SH-SY5Y (cell line): ENCODE results near the gene RNPS1.

Experiments used
- GATA2 ChIP-seq: IDR thresholded peaks from 2 replicates; pipeline ENCODE4 v1.6.1; 2011; ENCODE audit warnings: mild to moderate bottlenecking, low read depth, low read length
- GATA3 ChIP-seq: IDR thresholded peaks from 2 replicates; pipeline ENCODE4 v1.6.1; 2011; ENCODE audit warnings: low read depth, mild to moderate bottlenecking, low read length, moderate library complexity

- TF ChIP-seq GATA2 (no peak), GATA3 (no peak)
Observed at GRCh38 chr16:2275476-2276367, 7.8 kb upstream of the RNPS1 start.
